ENCODE measurements around the gene MCUR1.

The MCUR1 gene

DNA sequence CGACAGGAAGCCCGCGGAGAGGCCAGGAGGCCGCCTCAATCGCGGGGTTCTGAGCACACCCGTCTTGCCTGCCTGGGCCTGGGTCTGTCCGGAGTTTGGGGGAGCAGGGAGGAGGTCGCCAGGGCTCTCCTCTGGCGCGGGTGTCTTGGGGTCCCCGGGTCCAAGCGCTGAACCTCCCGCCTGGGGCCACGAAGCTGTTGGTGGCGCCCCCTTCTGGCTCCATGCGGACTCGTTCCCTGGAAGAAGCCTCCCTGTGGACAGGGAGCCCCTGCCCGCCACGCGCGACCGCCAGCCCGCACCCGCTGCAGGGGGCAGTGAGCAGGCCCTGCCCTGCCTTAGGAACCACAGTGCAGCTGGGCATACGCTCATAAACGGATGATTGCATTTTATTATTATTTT, 44.7 kb downstream of the MCUR1 start:
- TF ChIP-seq, protein P1, sequence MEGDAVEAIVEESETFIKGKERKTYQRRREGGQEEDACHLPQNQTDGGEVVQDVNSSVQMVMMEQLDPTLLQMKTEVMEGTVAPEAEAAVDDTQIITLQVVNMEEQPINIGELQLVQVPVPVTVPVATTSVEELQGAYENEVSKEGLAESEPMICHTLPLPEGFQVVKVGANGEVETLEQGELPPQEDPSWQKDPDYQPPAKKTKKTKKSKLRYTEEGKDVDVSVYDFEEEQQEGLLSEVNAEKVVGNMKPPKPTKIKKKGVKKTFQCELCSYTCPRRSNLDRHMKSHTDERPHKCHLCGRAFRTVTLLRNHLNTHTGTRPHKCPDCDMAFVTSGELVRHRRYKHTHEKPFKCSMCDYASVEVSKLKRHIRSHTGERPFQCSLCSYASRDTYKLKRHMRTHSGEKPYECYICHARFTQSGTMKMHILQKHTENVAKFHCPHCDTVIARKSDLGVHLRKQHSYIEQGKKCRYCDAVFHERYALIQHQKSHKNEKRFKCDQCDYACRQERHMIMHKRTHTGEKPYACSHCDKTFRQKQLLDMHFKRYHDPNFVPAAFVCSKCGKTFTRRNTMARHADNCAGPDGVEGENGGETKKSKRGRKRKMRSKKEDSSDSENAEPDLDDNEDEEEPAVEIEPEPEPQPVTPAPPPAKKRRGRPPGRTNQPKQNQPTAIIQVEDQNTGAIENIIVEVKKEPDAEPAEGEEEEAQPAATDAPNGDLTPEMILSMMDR (conservative IDR thresholded peaks at IDR 0.05; ENCODE audit: low read depth, low read length): peak; percentile 11
- no peak overlapping the region for H3K4me3 ChIP-seq (ENCODE audit: low read length)
- DNase-seq (ENCODE audit: low read depth): no peak

DNA sequence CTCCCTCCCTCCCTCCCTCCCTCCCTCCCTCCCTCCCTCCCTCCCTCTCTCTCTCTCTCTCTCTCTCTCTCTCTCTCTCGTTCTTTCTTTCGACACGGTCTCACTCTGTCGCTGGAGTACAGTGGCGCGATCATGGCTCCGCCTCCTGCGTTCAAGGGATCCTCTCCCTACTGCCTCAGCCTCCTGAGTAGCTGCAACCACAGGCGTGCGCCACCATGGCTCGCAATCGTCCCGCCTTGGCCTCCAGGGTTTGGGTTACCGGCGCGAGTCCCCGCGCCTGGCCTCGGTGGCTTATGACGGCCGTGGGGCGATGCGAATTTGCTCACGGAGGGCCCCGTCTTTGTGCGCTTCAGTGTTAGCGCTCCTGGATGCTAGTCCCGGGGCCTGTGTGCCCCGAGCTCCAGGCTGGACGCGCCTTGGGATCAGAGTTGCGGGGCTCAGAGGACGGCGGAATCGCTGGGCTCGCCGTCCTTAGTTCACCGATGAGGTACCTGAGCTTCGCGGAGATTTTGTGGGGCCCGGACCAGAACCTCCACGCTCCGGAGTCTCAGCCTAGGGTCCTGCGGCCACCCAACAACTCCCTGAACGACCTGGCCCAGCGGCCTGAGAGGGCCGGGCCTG, 45.2 kb downstream of the MCUR1 start:
- no peak for DNase-seq (ENCODE audit: low read depth)
- no peak overlapping the region for H3K4me3 ChIP-seq (ENCODE audit: low read length)
- TF ChIP-seq, protein P1 (conservative IDR thresholded peaks at IDR 0.05; ENCODE audit: low read depth, low read length): no peak

DNA sequence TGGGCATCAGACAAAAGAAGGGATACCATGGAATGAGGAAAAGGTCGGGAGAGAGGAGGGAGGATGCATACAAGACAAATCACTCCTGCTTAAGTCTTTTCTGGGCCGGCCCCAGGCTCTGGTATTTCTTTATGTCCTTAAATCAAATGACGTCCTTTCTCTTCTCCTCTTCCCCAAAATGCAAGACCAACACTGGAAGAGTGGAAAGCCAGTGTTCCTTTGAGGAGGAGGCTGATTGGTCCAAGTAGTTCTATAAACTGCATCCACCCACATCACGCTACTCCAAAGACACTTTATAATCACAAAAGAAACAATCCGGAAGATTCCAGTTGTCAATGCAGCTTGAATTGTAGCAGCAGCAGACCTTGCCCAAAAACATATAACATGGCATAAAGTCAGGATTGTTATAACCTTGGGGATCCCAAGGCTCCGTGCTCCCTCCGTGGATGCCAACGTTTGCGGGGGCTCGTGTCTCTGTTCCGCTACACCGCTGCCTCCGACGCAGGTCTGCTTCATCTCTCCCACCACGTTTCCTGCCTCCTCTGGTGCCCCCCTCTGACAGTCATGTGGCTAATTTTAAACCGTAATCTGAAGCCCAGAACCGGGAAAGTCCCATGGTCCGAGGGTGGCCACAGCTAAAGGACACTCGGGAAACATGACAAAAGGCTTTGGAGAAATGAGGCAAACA, 47.1 kb downstream of the MCUR1 start:
- no peak overlapping the region for H3K4me3 ChIP-seq (ENCODE audit: low read length)
- TF ChIP-seq, protein P1 (conservative IDR thresholded peaks at IDR 0.05; ENCODE audit: low read depth, low read length): peak; percentile 10
- DNase-seq (ENCODE audit: low read depth): no peak

DNA sequence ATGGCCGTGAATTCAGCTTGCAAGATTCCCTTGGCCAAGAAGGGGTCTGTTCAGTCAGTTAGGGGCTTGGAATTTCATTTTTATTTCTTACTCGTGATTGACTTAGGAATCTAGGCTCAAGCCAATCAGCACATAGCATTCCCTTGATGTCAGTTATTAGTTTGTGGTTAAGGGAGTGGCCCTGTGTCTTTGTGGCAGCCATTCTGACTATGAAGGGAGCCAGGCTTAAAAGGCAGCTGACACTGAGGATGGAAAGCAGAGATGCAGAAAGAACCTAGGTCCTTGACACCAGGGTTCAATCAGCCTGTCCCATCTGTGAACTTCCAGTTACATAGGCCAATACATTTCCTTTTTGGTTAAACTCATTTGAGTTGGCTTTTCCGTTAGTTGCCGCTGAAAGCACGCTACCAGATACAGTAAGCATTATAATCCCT, 48.1 kb downstream of the MCUR1 start:
- peak; percentile 74 for DNase-seq (ENCODE audit: low read depth)
- TF ChIP-seq, protein P1 (conservative IDR thresholded peaks at IDR 0.05; ENCODE audit: low read depth, low read length): no peak
- H3K4me3 ChIP-seq (ENCODE audit: low read length): no peak overlapping the region

DNA sequence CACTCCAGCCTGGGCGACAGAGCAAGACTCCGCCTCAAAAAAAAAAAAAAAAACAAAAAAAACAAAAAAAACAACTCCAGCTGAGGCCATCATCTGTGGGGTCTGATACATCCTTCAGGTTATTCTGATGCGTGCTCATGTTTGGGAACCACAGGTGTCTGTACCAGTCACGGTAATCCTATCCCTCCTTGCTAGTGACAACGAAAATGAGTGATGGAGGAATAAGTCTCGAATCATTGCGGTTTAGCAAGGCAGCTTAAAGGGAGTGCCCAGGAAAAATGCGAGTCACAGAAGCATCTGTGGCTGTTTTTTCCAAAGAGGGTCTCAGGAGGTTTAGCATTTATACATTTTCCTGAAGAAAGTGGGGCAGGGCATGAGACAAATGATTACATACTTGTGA, 48.8 kb downstream of the MCUR1 start:
- H3K4me3 ChIP-seq (ENCODE audit: low read length): no peak overlapping the region
- peak; percentile 31 for DNase-seq (ENCODE audit: low read depth)
- TF ChIP-seq, protein P1 (conservative IDR thresholded peaks at IDR 0.05; ENCODE audit: low read depth, low read length): no peak

DNA sequence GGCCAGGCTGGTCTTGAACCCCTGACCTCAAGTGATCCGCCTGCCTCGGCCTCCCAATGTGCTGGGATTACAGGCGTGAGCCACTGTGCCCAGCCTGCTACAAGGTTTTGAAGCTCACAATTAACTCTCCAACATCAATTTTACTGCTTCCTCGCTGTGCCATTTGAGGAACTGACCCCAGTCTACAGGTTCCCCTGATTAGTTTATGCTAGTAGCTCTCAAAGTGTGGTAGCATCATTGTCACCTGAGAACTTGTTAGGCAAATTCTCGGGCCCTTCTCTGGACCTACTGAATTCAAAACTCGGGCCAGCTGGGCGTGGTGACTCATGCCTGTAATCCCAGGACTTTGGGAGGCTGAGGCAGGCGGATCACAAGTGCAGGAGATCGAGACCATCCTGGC, 49.4 kb downstream of the MCUR1 start:
- TF ChIP-seq, protein P1 (conservative IDR thresholded peaks at IDR 0.05; ENCODE audit: low read depth, low read length): no peak
- H3K4me3 ChIP-seq (ENCODE audit: low read length): no peak overlapping the region
- DNase-seq (ENCODE audit: low read depth): no peak

All from retinal pigment epithelial cell (primary cell).